Left ventricle myocardium superior (tissue), 1 donor: ENCODE data around the gene CES3. TPM values are rescaled to one million over a fixed set of nuclear protein-coding genes. Genes with fewer than 3 reads are reported as not detected.
"Not testable (repeated sequence)": the region's sequence is repeated elsewhere in the genome, so short reads cannot be mapped to it uniquely, and the experiment has no call there.

Experiments used
- ATAC-seq: fragments of 200-7000 bp; cut with Tn5 transposase; one replicate; pipeline ENCODE4 v1.9.1; 2020; ENCODE audit warnings: mild to moderate bottlenecking, moderate library complexity
- DNase-seq: peaks from one replicate; pipeline ENCODE4 v3.0.0-alpha.2; 2020
- intact Hi-C: fragments of 100-400 bp; cut with micrococcal nuclease; formaldehyde crosslinking; loops from one replicate; pipeline ENCODE4 v1.11.0; 2022
- total RNA-seq: library from RNA; stranded (reverse); fragmentation: NEBNext Ultra II Directional; extraction: Animal tissue kit (Norgen Biotek cat#: 25700); gene quantifications from one replicate; pipeline ENCODE4 v1.2.1, GENCODE V29; 2021
- donor health status: DM: no; HTN: yes; CAD: no; lungs with severe emphysema.

Gene CES3
- total RNA-seq, 1 donor from 2014 or later: 1.6 TPM

DNA sequence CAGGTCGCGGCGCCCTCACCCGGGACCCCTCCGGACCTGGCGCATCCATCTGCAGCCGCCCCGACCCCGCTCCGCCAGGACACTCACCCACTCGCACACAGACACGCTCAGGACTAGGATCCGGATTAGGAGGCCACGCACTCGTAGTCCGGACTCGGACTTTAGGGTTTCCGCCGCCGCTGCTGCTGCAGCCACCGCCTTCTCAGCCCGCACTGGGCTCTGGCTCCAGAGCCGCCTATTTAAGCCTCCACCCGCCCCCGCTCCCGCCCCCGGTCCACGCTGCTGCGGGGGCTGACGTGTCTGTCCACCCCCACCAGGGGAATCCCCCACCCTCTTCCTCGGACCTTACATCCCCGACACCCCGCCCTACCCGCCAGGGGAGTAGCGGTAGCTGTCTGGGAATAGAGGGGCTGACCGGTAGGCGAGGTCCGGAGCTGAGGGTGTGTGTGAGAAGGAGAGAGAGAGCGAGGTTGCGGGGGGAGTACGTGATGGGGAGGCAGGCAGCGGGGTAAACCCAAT is 35.7 kb upstream of the CES3 start, which contains the start of gene RRAD:
TSS of gene RRAD (minus strand) at position 214 of the 519 bp plus-strand sequence. CDS start 356 bp downstream, outside the sequence.
- ATAC-seq (peak; percentile 52), DNase-seq (peak; percentile 81)
- intact Hi-C loops: no loop called here

DNA sequence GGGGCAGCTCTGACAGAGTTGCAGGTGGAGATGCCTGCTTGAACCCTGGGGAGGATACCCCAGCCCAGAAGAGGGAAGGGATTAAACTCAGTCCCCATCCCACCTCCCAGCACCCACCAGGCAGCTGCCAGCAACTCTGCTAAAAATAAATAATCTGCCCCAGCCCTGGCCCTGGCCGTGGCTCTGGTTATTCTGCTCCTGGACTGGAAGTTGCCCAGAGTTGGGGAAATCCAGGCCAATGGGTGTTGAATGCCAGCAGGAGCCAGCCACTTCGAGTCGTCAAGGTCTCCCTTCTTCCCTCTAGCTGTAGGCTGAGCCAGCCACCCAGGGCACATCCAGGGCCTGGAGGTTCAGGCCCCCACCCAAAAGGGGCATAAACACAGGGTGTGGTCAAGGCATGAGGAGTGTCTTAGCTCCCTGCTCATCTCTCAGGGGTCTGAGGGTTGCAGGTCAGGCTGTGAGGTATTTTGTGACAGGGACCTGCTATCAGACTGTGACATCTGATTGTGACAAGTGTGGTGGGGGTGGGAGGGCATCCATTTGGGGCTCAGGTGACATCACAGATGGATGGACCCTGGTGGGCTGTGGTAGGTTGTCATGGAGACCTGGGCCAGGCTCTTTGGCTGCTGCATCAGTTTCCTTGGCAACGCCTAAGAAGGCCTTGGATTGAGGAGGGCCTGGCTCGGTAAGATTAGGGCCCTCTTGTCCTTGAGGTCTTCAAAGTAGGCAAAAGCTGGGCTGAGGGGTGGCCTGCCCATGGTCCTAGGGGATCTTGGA is 34.7 kb upstream of the CES3 start:
- intact Hi-C loops: no loop called here
- ATAC-seq (peak; percentile 60), DNase-seq (peak; percentile 80)

DNA sequence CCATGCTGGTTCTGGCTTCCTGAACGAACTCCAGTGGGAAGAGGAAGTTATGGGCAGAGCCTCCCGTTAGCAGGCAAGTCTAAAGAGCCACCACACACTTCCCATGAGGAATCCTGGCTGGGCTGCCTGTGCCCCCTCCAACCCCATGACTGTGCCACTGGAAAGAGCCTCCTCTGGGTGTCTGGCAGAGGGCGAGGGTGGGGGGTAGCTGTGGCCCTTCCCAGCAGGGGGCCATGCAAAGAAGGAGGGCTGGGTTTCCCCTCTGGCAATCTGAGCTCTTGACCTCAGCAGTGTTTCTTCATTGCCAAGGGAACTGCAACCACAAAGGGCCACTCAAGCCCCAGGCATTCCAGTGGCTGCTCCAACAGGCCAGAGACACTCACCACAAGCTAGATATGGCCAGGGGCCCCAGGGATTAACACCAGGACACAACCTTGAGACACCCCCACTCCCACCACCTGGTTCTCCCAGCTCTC is 34.1 kb upstream of the CES3 start:
- intact Hi-C loops: no loop called here
- peak; percentile 25 for ATAC-seq
- peak; percentile 66 for DNase-seq

DNA sequence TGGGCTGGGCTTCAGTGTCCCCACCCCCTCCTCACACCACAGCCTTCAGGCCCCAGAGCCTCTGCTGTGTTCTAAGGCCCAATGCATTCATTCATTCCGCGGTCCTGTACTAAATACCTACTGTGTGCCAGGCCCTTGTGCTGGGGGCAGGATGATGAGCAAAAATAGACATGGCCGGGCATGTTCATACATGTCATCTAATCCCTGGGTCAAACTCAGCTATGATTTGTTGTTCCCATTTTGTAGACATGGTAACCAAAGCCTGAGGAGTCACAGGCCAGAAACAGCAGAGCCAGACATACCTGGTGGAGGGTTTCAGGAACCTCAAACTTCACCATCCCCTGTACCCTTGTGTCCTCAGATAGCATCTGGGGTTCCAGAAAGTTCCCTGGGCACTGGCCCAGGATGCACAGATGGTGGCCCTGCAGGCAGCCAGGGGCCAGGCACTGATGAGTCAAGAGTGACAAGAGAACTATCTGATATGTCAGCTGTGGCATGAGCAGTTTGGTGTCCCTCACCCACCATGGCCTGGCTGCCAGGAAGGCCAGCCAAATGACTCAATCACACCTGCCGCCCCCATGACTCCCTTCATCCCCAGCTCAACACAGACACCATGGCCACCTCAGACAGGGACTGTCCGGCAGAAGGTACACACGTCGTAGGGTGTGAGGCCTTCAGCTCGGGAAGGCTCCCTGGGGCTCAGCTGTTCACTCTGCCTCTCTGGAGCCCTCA is 33.0 kb upstream of the CES3 start:
- intact Hi-C loops: no loop called here
- no peak for ATAC-seq
- DNase-seq: no peak

DNA sequence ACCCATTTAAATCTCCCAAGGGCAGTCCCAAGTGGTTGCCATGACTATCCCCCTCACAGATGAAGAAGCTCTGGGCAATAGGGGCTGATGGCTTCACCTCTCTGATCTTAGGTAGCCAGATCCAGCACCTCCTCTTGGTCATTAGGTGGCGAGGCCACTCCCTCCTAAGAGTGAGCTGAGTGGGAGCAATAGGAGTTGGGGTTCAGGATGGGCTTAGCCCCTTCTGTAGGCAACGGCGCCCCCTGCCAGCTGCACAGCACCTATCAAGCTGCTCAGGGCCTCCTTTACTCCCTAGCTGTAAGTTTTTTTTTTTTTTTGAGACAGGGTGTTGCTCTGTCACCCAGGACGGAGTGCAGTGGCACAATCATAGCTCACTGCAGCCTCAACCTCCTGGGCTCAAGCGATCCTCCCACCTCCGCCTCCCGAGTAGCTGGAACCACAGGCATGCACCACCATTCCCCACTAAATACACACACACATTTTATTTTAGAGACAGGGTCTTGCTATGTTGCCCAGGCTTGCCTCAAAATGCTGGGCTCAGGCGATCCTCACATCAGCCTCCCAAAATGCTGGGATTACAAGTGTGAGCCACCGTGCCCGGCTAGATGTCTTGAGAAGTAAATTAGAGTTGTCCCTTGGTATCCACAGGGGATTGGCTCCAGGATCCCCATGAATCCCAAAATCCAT is 32.2 kb upstream of the CES3 start:
- intact Hi-C loops: no loop called here
- ATAC-seq: no peak
- no peak for DNase-seq

DNA sequence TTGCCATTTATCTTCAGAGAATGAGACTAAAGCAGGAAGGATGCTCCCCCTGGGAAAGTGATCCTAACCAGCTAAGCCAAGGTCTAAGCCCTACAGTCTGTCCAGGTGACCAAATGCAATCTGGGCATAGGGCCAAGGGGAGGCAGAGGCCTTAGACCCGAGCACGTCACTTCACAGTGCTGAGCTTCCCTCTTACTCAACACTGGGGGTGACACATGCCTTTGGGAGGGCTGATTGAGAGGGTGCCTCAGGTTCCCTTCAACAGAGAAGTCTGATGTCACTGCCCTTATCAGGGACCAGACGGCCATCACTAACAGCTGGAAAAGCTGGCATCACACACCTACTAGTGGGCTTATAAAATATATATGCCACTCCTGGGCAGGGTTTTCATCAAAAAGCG is 30.9 kb upstream of the CES3 start:
- no peak for DNase-seq
- intact Hi-C loops: no loop called here
- ATAC-seq: no peak

DNA sequence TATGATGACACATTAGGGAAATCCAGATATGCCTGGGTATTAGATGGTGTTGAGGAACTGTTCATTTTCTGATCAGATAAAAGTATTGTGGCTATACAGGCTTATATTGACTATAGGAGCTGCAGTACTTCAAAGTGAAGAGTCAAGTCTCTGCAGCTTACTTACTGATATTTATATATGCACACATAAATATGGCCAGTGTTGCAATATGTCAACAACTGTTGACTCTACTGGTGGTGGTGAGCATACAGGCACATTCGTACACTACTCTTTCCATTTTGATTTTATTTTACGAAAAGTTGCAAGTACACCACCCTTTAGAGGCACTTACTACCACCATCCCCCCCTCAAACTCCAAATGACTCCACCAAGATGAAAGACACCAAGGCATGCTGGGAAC is 29.4 kb upstream of the CES3 start:
- ATAC-seq (no peak), DNase-seq (no peak)
- intact Hi-C loops: no loop called here

DNA sequence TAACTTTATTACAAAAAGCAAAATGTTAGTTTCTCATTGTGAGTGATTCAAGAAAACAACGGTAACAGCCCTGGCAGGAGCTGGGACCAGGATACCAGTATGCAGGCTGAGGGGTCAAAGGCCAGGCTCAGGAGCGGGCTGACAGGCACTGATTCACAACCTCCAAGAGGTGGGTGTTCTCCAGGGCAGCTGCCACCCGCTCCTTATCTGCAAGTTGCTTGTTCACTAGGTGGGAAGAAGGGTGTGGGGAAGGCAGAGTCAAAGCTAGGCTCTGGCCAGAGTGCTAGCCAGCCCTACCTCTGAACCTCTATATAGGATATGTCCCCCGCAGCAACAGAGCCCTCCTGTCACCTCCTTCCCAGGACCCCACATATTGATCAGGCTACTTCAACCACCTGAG is 29.0 kb upstream of the CES3 start:
- ATAC-seq: no peak
- intact Hi-C loops: no loop called here
- no peak for DNase-seq

DNA sequence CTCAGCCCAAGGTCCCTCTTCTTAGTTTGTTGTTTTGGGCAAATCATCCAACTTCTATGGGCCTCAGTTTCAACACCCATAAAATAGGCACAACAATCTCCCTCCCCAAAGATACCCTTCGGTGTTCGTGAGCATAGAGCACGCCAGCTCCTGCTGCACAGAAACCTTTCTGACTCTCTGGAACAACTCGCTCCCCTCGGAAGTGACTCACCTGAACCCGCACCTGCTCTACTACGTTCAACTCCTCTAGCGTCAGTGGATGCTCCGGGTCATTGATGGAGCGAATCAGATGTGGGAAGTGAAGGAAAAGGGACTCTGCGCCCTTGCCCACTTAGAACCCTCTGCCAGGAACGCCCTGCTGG is 27.3 kb upstream of the CES3 start:
- DNase-seq (no peak), ATAC-seq (no peak)
- intact Hi-C loops: no loop called here

DNA sequence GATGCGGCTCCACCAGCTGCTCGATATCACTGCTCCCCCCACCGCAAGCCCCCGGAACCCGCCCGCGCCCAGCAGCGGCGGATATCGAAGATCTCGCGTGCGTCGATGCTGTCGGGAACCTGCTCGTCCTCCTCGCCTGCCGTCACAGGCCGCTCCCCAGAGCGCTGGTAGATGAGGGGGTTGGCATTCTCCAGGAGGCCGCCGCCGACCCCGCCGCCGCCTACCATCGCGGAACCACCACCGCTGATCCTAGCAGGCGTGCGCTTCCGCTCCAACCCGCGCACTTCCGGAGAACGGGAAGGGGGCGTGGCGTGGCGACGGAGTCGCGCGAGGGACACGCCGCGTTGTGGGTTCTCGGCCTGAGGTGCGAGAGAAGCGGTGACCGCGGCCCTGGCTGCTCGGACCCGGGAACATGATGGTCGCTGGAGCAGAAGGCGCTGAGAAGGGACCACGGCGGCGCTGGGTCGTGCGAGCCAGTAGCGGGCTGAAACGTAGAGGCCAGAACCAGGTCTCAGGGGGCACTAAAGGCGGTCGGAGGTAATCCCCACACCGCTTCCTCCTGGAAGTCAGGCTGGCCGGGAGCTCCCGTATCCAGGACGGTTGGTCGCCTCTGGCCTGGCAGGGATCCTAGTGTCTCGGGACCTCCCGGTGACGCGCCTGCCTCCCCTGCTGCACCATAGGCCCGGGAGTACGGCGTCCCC is 26.8 kb upstream of the CES3 start, which contains the start of gene CIAO2B:
TSS of gene CIAO2B (minus strand) at position 265 of the 701 bp plus-strand sequence. CDS start at position 227, 38 bp downstream.
- DNase-seq: peak; percentile 95
- ATAC-seq: peak; percentile 82
- intact Hi-C loops: no loop called here

DNA sequence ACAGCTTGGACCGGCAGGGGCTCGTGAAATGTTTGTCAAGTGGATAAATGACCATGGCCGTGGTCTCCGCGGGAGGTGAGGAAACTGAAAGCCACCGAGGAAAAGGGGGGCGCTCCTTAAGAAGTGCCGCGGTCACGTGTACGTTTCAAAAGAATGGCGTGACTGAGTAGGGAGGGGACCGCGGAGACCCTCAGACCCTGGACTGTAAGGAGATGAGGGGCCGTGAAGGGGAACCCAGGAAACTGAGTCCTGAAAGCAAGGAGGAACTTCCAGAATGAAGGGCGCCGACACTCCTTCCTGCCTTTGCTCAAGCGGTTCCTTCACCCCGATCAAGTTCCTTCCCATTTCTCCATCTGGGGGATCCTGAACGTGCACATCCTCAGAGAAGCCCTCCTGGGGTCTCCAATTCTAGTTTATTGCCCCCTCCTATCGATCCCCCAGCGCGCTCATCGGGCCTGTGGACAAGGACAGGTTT is 26.2 kb upstream of the CES3 start:
- ATAC-seq, DNase-seq, intact Hi-C loops: not testable (repeated sequence)

DNA sequence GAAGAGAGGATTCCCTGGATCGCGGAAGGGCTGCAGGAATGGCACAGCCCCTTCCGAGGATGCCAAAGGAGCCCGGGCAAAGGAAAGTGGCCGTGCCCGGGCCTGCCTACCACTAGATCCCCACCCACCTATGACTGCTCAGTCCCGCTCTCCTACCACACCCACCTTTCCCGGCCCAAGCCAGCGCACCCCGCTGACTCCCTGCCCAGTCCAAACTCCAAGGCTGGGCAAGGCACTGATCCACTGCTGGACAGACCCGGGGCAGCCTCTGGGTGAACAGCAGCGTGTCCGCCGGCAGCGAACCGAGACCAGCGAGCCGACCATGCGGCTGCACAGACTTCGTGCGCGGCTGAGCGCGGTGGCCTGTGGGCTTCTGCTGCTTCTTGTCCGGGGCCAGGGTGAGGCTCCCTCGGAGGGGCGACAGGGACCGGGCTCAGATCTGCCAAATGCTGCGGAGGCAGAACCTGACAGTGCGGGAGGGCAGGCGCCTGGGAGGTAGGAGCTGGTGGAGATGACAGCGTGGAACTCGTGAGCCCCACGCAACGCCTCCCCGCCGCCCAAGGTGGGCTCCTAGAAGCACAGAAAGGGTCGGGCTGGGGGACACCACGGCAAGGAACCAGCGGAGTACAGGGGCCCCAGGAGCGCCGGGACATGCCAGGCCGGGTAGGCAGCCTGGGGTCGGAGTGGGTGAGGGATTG is 25.6 kb upstream of the CES3 start, which contains the start of gene CES2:
TSS of gene CES2 (plus strand) at position 203 of the 698 bp plus-strand sequence. CDS start at position 323, 120 bp downstream.
- DNase-seq (peak; percentile 75), ATAC-seq (peak; percentile 74)
- intact Hi-C loops: no loop called here

DNA sequence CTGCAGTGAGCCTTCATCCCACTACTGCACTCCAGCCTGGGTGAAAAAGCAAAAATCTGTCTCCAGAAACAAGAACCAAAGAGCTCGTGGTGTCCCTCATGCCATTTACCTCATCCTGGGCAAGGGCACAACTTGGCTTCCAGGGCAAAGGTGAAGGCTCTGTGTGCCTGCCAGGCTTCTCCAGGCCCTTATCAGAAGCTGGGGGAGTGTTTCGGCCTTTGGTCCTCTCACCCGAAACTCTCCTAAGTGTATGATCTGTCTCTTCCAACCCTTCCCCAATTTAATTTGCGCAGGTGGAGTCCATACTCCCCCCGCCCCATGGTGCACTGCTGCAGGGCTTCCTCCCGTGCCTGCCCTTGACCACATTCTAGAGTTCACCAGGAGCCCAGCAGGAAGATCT is 24.6 kb upstream of the CES3 start:
- DNase-seq: no peak

DNA sequence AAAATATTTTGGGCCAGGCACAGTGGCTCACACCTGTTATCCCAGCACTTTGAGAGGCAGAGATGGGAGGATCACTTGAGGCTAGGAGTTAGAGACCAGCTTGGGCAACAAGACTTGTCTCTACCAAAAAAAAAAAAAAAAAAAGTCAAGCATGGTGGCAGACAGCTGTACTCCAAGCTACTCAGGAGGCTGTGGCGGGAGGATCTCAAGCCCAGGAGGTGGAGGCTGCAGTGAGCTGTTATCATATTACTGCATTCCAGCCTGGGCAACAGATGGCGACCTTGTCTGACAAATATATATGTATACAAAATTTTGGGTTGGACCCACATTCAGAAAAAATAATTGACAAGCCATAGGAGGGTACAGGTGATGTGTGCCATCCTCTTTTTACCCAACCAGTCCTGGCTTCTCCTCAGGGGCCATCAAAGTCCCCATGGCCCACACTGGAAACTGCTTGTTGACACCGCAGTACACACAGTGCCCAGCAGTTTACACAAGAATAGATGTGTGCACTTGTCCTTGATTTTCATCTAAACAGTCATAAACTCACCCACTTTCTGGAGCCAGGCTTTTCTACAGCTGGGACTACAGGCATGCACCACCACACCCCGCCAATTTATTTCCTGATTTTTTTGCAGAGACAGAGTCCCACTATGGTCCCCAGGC is 24.0 kb upstream of the CES3 start:
- intact Hi-C loops: no loop called here
- ATAC-seq (no peak), DNase-seq (no peak)

More for the DNA sequence above, 24.6 kb upstream of the CES3 start:
- intact Hi-C loops: no loop called here
- ATAC-seq: peak; percentile 61

DNA sequence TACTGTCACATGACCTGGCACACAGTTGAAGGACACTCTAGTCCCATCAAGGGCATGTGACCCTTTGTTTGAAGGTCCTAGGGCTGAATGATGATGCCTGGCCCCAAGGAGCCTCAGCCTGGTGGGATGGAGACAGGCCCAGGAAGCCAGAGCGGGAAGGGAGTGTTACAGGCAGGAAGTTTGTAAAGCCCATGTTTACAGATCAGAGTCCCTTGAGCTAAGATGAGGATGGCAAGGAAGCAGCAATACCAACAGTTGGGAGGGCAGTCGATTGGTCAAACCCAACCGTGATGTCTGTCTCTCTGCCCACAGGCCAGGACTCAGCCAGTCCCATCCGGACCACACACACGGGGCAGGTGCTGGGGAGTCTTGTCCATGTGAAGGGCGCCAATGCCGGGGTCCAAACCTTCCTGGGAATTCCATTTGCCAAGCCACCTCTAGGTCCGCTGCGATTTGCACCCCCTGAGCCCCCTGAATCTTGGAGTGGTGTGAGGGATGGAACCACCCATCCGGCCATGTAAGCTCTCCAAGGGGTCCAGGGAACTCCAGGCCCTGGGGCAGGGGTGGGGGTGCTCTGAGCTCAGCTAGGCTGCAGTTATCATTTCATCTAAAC is 23.2 kb upstream of the CES3 start:
- intact Hi-C loops: no loop called here
- DNase-seq (no peak), ATAC-seq (no peak)

DNA sequence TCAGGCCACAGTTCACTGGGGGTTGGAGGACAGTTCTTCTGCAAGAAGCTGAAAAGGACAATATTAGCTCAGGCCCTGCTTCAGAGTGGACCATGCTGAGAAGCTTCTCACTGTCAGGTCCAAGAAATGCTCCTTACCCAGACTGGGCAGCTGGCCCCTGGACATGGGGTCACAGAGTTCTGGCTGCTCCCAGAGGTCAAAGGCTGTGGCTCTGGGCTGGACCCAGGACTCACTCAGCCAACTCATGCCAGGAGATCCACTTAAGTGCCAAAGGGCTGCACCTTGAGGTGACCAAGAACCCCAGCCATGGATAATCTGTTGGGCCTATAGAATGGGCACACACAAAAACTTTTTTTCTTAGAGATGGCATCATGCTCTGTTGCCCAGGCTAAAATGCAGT is 21.7 kb upstream of the CES3 start:
- no peak for DNase-seq
- ATAC-seq: no peak
- intact Hi-C loops: no loop called here

DNA sequence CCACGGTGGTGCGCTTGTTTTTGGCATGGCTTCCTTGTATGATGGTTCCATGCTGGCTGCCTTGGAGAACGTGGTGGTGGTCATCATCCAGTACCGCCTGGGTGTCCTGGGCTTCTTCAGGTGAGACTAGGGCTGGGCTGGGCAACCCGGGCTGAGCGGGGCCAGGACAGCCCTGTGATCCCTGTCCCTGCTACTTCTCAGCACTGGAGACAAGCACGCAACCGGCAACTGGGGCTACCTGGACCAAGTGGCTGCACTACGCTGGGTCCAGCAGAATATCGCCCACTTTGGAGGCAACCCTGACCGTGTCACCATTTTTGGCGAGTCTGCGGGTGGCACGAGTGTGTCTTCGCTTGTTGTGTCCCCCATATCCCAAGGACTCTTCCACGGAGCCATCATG is 20.8 kb upstream of the CES3 start:
- intact Hi-C loops: no loop called here
- ATAC-seq (no peak), DNase-seq (no peak)
